Colonic mucosa (tissue), 4 donors: Measurements from ENCODE around the gene STRN4. TPM values are rescaled to one million over a fixed set of nuclear protein-coding genes. Genes with fewer than 3 reads are reported as not detected.

Experiments used
- DNase-seq: peaks from one replicate; pipeline ENCODE4 v3.0.0-alpha.2; 2020
- H3K27ac ChIP-seq: fragments of 200-600 bp; one replicate; pipeline ENCODE4 v1.8.0; 2021
- H3K27me3 ChIP-seq: fragments of 200-600 bp; one replicate; pipeline ENCODE4 v1.8.0; 2021
- H3K36me3 ChIP-seq: fragments of 200-600 bp; one replicate; pipeline ENCODE4 v1.8.0; 2021
- H3K4me1 ChIP-seq: fragments of 200-600 bp; one replicate; pipeline ENCODE4 v1.8.0; 2021; ENCODE audit warnings: mild to moderate bottlenecking
- H3K4me3 ChIP-seq: fragments of 200-600 bp; one replicate; pipeline ENCODE4 v1.8.0; 2021
- H3K9ac ChIP-seq, 2 donors: one replicate each; pipeline ENCODE4 v1.7.0; 2013; ENCODE audit warnings: control low read depth in 2 of 2, low read depth in 2 of 2, low read length in 2 of 2
- H3K9me3 ChIP-seq: fragments of 200-600 bp; one replicate; pipeline ENCODE4 v1.8.0; 2021
- CTCF ChIP-seq: fragments of 200-600 bp; IDR thresholded peaks from one replicate; pipeline ENCODE4 v1.8.0; 2022; ENCODE audit warnings: antibody characterized with exemption, mild to moderate bottlenecking
- intact Hi-C: fragments of 100-400 bp; cut with DNase I; formaldehyde crosslinking; loops from one replicate; pipeline ENCODE4 v1.14.1; 2022
- total RNA-seq, 2 donors: library from RNA; stranded (reverse); fragmentation: NEBNext Ultra II Directional in 1 of 2; extraction: Animal tissue kit (Norgen Biotek cat#: 25700) in 1 of 2; gene quantifications; one replicate each; pipeline ENCODE4 v1.2.1, GENCODE V29; 2021
- donor health status: healthy.
- donor health status: DM: no; HTN: no; CAD: no.
- donor health status: DM: no; HTN: no; CAD: no.

The STRN4 gene
- total RNA-seq, 2 donors from 2014 or later = 56.5 to 90.0 TPM

GRCh38 chr19:46787331-46788261 is 41.3 kb upstream of the STRN4 start:
- H3K27me3 ChIP-seq = no peaks in the 10 kb centered on the region
- intact Hi-C loops = no loop called here
- H3K9ac ChIP-seq = peak overlapping the region; percentile 96 to 98
- H3K4me1 ChIP-seq = peaks cover 13% of the 10 kb centered on the region
- H3K4me3 ChIP-seq = peak overlapping the region; percentile 84
- peak overlapping the region; percentile 95 for H3K27ac ChIP-seq
- DNase-seq = peak; percentile 75
- TF ChIP-seq CTCF = no peak
- no peaks in the 10 kb centered on the region for H3K36me3 ChIP-seq
- H3K9me3 ChIP-seq = no peaks in the 10 kb centered on the region

- peak overlapping the region; percentile 96 to 98 for H3K9ac ChIP-seq
- H3K27me3 ChIP-seq = no peaks in the 10 kb centered on the region
- H3K36me3 ChIP-seq = peaks cover 5% of the 10 kb centered on the region
- H3K4me1 ChIP-seq = peaks cover 13% of the 10 kb centered on the region
- H3K27ac ChIP-seq = peak overlapping the region; percentile 95
- peak overlapping the region; percentile 84 for H3K4me3 ChIP-seq
- DNase-seq = no peak
- TF ChIP-seq CTCF = no peak
- intact Hi-C loops = no loop called here
- H3K9me3 ChIP-seq = no peaks in the 10 kb centered on the region
These were observed 40.7 kb upstream of the STRN4 start for GRCh38 chr19:46787040-46787330.

- intact Hi-C loops = no loop called here
- no peak for TF ChIP-seq CTCF
- peaks cover 13% of the 10 kb centered on the region for H3K4me1 ChIP-seq
These were observed 40.2 kb upstream of the STRN4 start for GRCh38 chr19:46786236-46787039.

GRCh38 chr19:46785980-46786235 is 39.7 kb upstream of the STRN4 start:
- intact Hi-C loops = no loop called here
- Histone ChIP-seq H3K9ac (peak overlapping the region in 1 of 2 donors; percentile 96), H3K9me3 (no peaks in the 10 kb centered on the region), H3K4me1 (peaks cover 13% of the 10 kb centered on the region), H3K4me3 (peak overlapping the region; percentile 84), H3K27ac (peak overlapping the region; percentile 95), H3K27me3 (no peaks in the 10 kb centered on the region), H3K36me3 (peaks cover 11% of the 10 kb centered on the region)
- no peak for DNase-seq
- TF ChIP-seq CTCF = no peak

More at GRCh38 chr19:46786236-46787039, 40.2 kb upstream of the STRN4 start:
- Histone ChIP-seq H3K9ac (peak overlapping the region; percentile 96 to 98), H3K27ac (peak overlapping the region; percentile 95), H3K36me3 (peaks cover 11% of the 10 kb centered on the region), H3K4me3 (peak overlapping the region; percentile 84), H3K27me3 (no peaks in the 10 kb centered on the region), H3K9me3 (no peaks in the 10 kb centered on the region)
- DNase-seq = peak; percentile 84

- Histone ChIP-seq H3K9ac (peak overlapping the region in 1 of 2 donors; percentile 96), H3K36me3 (peaks cover 11% of the 10 kb centered on the region), H3K27ac (peak overlapping the region; percentile 95), H3K27me3 (no peaks in the 10 kb centered on the region), H3K9me3 (no peaks in the 10 kb centered on the region), H3K4me1 (peaks cover 13% of the 10 kb centered on the region), H3K4me3 (peak overlapping the region; percentile 84)
- no peak for TF ChIP-seq CTCF
- no peak for DNase-seq
- intact Hi-C loops = no loop called here
These were observed 39.1 kb upstream of the STRN4 start for GRCh38 chr19:46785054-46785979.
